WTC11 (cell line): ENCODE data around the gene CRB2. TPM values are rescaled to one million over a fixed set of nuclear protein-coding genes. Genes with fewer than 3 reads are reported as not detected.

ENCODE experiments used
- ATAC-seq: fragments of 200-7000 bp; cut with Tn5 transposase; 2 replicates; pipeline ENCODE4 v1.10.0; 2021; ENCODE audit warnings: mild to moderate bottlenecking, moderate library complexity
- CTCF ChIA-PET: fragments of 300-600 bp; sonication (Branson Sonifier 250); formaldehyde crosslinking; loops from one replicate; lab custom pipeline; 2021; ENCODE audit warnings: antibody characterized with exemption; lab: Charles Lee
- POLR2A ChIA-PET: fragments of 350-600 bp; sonication (Branson Sonifier 250); formaldehyde crosslinking; loops from one replicate; lab custom pipeline; 2021; ENCODE audit warnings: antibody characterized with exemption; lab: Charles Lee
- DNase-seq: peaks from one replicate; pipeline ENCODE4 v3.0.0; 2021; ENCODE audit warnings: low spot score
- H3K27ac Mint-ChIP-seq: 2 replicates; pipeline ENCODE4 v1.8.0; 2021; ENCODE audit warnings: mixed read lengths
- H3K27me3 Mint-ChIP-seq: 2 replicates; pipeline ENCODE4 v1.8.0; 2021; ENCODE audit warnings: low read depth, mild to moderate bottlenecking, moderate library complexity, mixed read lengths
- H3K36me3 Mint-ChIP-seq: 2 replicates; pipeline ENCODE4 v1.8.0; 2021; ENCODE audit warnings: mixed read lengths
- H3K4me1 Mint-ChIP-seq: 2 replicates; pipeline ENCODE4 v1.8.0; 2022; ENCODE audit warnings: mixed read lengths
- H3K4me3 Mint-ChIP-seq: 2 replicates; pipeline ENCODE4 v1.8.0; 2021; ENCODE audit warnings: mild to moderate bottlenecking, moderate library complexity, mixed read lengths
- H3K9me3 Mint-ChIP-seq: 2 replicates; pipeline ENCODE4 v1.8.0; 2021; ENCODE audit warnings: mixed read lengths
- E2F1 ChIP-seq: sonication (generic); formaldehyde crosslinking; IDR thresholded peaks from 2 replicates; pipeline ENCODE4 v1.8.0; 2022; ENCODE audit warnings: mild to moderate bottlenecking, missing genetic modification reagents
- FOXP1 ChIP-seq: sonication (generic); formaldehyde crosslinking; IDR thresholded peaks from 2 replicates; pipeline ENCODE4 v1.8.0; 2022; ENCODE audit warnings: missing genetic modification reagents, mild to moderate bottlenecking, moderate library complexity, borderline replicate concordance
- JUN ChIP-seq: sonication (generic); formaldehyde crosslinking; IDR thresholded peaks from 2 replicates; pipeline ENCODE4 v1.8.0; 2023; ENCODE audit warnings: mild to moderate bottlenecking, missing genetic modification reagents
- MAX ChIP-seq: sonication (generic); formaldehyde crosslinking; IDR thresholded peaks from 2 replicates; pipeline ENCODE4 v1.8.0; 2022; ENCODE audit warnings: mild to moderate bottlenecking, missing genetic modification reagents
- NFATC4 ChIP-seq: fragments of 250-450 bp; sonication (Bioruptor Pico); IDR thresholded peaks from 2 replicates; pipeline ENCODE4 v1.9.0; 2021; ENCODE audit warnings: mild to moderate bottlenecking
- NR3C1 ChIP-seq: sonication (generic); formaldehyde crosslinking; conservative IDR thresholded peaks from 2 replicates; pipeline ENCODE4 v1.8.1; 2023; ENCODE audit warnings: low read depth, mild to moderate bottlenecking, missing genetic modification reagents
- PREB ChIP-seq: sonication (generic); formaldehyde crosslinking; IDR thresholded peaks from 2 replicates; pipeline ENCODE4 v1.8.1; 2022; ENCODE audit warnings: mild to moderate bottlenecking, missing genetic modification reagents, moderate library complexity, borderline replicate concordance
- SMAD3 ChIP-seq: sonication (generic); formaldehyde crosslinking; IDR thresholded peaks from 2 replicates; pipeline ENCODE4 v1.8.0; 2022; ENCODE audit warnings: missing genetic modification reagents, mild to moderate bottlenecking, borderline replicate concordance
- ZNF121 ChIP-seq: sonication (generic); formaldehyde crosslinking; IDR thresholded peaks from 2 replicates; pipeline ENCODE4 v1.8.0; 2023; ENCODE audit warnings: missing genetic modification reagents
- ZNF263 ChIP-seq: sonication (generic); formaldehyde crosslinking; IDR thresholded peaks from 2 replicates; pipeline ENCODE4 v1.8.1; 2022; ENCODE audit warnings: low read depth, mild to moderate bottlenecking, moderate library complexity, missing genetic modification reagents
- ZNF317 ChIP-seq: sonication (generic); formaldehyde crosslinking; IDR thresholded peaks from 2 replicates; pipeline ENCODE4 v1.8.1; 2023; ENCODE audit warnings: low read depth, mild to moderate bottlenecking, moderate library complexity, missing genetic modification reagents, borderline replicate concordance
- ZNF416 ChIP-seq: fragments of 250-450 bp; sonication (Bioruptor Pico); IDR thresholded peaks from 2 replicates; pipeline ENCODE4 v1.9.0; 2021; ENCODE audit warnings: mild to moderate bottlenecking, inconsistent platforms
- total RNA-seq: library from RNA; stranded (reverse); gene quantifications from 3 replicates; pipeline ENCODE4 v1.2.3, GENCODE V29; 2021
- TF ChIP-seq, protein P1 (sequence below): sonication (generic); formaldehyde crosslinking; IDR thresholded peaks from 2 replicates; pipeline ENCODE4 v1.8.0; 2023; ENCODE audit warnings: missing genetic modification reagents
- TF ChIP-seq, protein P2 (sequence below): sonication (generic); formaldehyde crosslinking; IDR thresholded peaks from 2 replicates; pipeline ENCODE4 v1.8.1; 2022; ENCODE audit warnings: low read depth, mild to moderate bottlenecking, moderate library complexity, missing genetic modification reagents, borderline replicate concordance

The CRB2 gene
- total RNA-seq, 1 experiment from 2014 or later = 3.5 TPM

GRCh38 chr9:123358181-123358905 is 2.3 kb downstream of the CRB2 start:
- H3K36me3 Mint-ChIP-seq = no peaks in the 10 kb centered on the region
- no peak overlapping the region for H3K27ac Mint-ChIP-seq
- CTCF ChIA-PET = interaction anchor here (0.7 to 5.8 kb wide), 4 partner anchors 8 to 527 kb away, joined by 3 to 80 read pairs (median 19); no protein-coding TSS in a partner anchor
- H3K4me1 Mint-ChIP-seq = peaks cover 66% of the 10 kb centered on the region
- peaks cover 8% of the 10 kb centered on the region for H3K27me3 Mint-ChIP-seq
- TF ChIP-seq FOXP1 (CRISPR knock-in tag) (0 out of 2 replicates have a peak, but pooled peaks have one; percentile 7), PREB (CRISPR knock-in tag) (no peak)
- 0 out of 2 replicates have a peak, but pooled peaks have one; percentile 1 for ATAC-seq
- no peak overlapping the region for H3K4me3 Mint-ChIP-seq
- DNase-seq = no peak
- POLR2A ChIA-PET = interaction anchor here (0.6 kb wide), 1 partner anchor 231 kb away, joined by 3 read pairs; no protein-coding TSS in a partner anchor
- H3K9me3 Mint-ChIP-seq = no peaks in the 10 kb centered on the region

GRCh38 chr9:123359106-123359505 is 3.1 kb downstream of the CRB2 start:
- ATAC-seq = no peak
- ChIA-PET POLR2A (no interaction called here), CTCF (interaction anchor here (0.7 to 3.7 kb wide), 7 partner anchors 9 to 687 kb away, joined by 3 to 23 read pairs (median 6); no protein-coding TSS in a partner anchor)
- Mint-ChIP-seq H3K4me1 (peaks cover 63% of the 10 kb centered on the region), H3K9me3 (no peaks in the 10 kb centered on the region), H3K27ac (no peak overlapping the region), H3K4me3 (no peak overlapping the region), H3K27me3 (peaks cover 14% of the 10 kb centered on the region), H3K36me3 (no peaks in the 10 kb centered on the region)
- DNase-seq = no peak
- TF ChIP-seq E2F1 (CRISPR knock-in tag) (no peak), NR3C1 (CRISPR knock-in tag) (no peak), ZNF416 (CRISPR knock-in tag) (no peak), ZNF317 (no peak), NFATC4 (CRISPR knock-in tag) (no peak), MAX (CRISPR knock-in tag) (no peak), JUN (CRISPR knock-in tag) (no peak), SMAD3 (CRISPR knock-in tag) (no peak)
- TF ChIP-seq, protein P1, sequence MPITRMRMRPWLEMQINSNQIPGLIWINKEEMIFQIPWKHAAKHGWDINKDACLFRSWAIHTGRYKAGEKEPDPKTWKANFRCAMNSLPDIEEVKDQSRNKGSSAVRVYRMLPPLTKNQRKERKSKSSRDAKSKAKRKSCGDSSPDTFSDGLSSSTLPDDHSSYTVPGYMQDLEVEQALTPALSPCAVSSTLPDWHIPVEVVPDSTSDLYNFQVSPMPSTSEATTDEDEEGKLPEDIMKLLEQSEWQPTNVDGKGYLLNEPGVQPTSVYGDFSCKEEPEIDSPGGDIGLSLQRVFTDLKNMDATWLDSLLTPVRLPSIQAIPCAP (CRISPR knock-in tag) = no peak
- TF ChIP-seq, protein P2, sequence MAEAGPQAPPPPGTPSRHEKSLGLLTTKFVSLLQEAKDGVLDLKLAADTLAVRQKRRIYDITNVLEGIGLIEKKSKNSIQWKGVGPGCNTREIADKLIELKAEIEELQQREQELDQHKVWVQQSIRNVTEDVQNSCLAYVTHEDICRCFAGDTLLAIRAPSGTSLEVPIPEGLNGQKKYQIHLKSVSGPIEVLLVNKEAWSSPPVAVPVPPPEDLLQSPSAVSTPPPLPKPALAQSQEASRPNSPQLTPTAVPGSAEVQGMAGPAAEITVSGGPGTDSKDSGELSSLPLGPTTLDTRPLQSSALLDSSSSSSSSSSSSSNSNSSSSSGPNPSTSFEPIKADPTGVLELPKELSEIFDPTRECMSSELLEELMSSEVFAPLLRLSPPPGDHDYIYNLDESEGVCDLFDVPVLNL (CRISPR knock-in tag) = no peak

- TF ChIP-seq ZNF263 (CRISPR knock-in tag) = no peak
- TF ChIP-seq ZNF121 (CRISPR knock-in tag) = 0 out of 2 replicates have a peak, but pooled peaks have one; percentile 26
- ChIA-PET CTCF (interaction anchor here (0.7 to 3.7 kb wide), 8 partner anchors 9 to 686 kb away, joined by 3 to 23 read pairs (median 5); no protein-coding TSS in a partner anchor), POLR2A (no interaction called here)
- no peaks in the 10 kb centered on the region for H3K36me3 Mint-ChIP-seq
- no peak for DNase-seq
- no peak overlapping the region for H3K4me3 Mint-ChIP-seq
- peaks cover 59% of the 10 kb centered on the region for H3K4me1 Mint-ChIP-seq
- no peak for ATAC-seq
- no peak overlapping the region for H3K27ac Mint-ChIP-seq
- H3K9me3 Mint-ChIP-seq = no peaks in the 10 kb centered on the region
- peaks cover 11% of the 10 kb centered on the region for H3K27me3 Mint-ChIP-seq
These were observed 3.5 kb downstream of the CRB2 start for GRCh38 chr9:123359546-123359945.
